OCI-LY3 (cell line): ENCODE measurements around the gene GRM8.

Experiments
- H2AFZ ChIP-seq: fragments of 200-600, 300-600 bp; shearing (Covaris generic); 2 replicates; pipeline ENCODE4 v1.6.0; 2014; ENCODE audit warnings: antibody characterized with exemption, low read depth, low read length
- H3K27ac ChIP-seq: fragments of 200-600, 300-600 bp; sonication (generic); 2 replicates; pipeline ENCODE4 v1.5.1; 2014; ENCODE audit warnings: mild to moderate bottlenecking, low read length, moderate library complexity, mixed read lengths
- H3K27me3 ChIP-seq: fragments of 200-600, 300-600 bp; sonication (generic); 2 replicates; pipeline ENCODE4 v1.6.1; 2014; ENCODE audit warnings: low read depth, low read length, mixed read lengths
- H3K36me3 ChIP-seq: fragments of 200-600, 300-600 bp; sonication (generic); replicated peaks from 2 replicates; pipeline ENCODE3; 2014; ENCODE audit warnings: low read depth, low read length, mixed read lengths
- H3K4me1 ChIP-seq: fragments of 300-600, 200-600 bp; sonication (generic); 2 replicates; pipeline ENCODE4 v1.6.1; 2014; ENCODE audit warnings: low read length, mixed read lengths
- H3K4me2 ChIP-seq: fragments of 200-600, 300-600 bp; sonication (generic); 2 replicates; pipeline ENCODE4 v1.6.1; 2014; ENCODE audit warnings: low read length, mixed read lengths
- H3K4me3 ChIP-seq: fragments of 300-600, 200-600 bp; sonication (generic); 2 replicates; pipeline ENCODE4 v1.5.1; 2014; ENCODE audit warnings: antibody characterized with exemption, mild to moderate bottlenecking, low read length, moderate library complexity
- H3K79me2 ChIP-seq: fragments of 300-600, 200-600 bp; shearing (Covaris generic); 2 replicates; pipeline ENCODE4 v1.6.1; 2014; ENCODE audit warnings: mild to moderate bottlenecking, low read length, mixed read lengths
- H3K9ac ChIP-seq: fragments of 300-600, 200-600 bp; shearing (Covaris generic); 2 replicates; pipeline ENCODE4 v1.6.0; 2014; ENCODE audit warnings: mild to moderate bottlenecking, low read length, moderate library complexity
- H3K9me3 ChIP-seq: fragments of 200-600, 300-600 bp; shearing (Covaris generic); 2 replicates; pipeline ENCODE4 v1.6.1; 2014; ENCODE audit warnings: low read length, mixed read lengths; ENCODE audit not compliant: insufficient read depth
- H4K20me1 ChIP-seq: fragments of 200-600, 300-600 bp; sonication (generic); 2 replicates; pipeline ENCODE4 v1.6.1; 2016; ENCODE audit warnings: low read length, mixed read lengths; ENCODE audit not compliant: insufficient read depth
- EZH2phosphoT487 ChIP-seq: fragments of 200-600 bp; shearing (Covaris generic); IDR thresholded peaks from 2 replicates; pipeline ENCODE4 v1.6.1; 2018; ENCODE audit warnings: antibody characterized with exemption, mixed run types, low read depth
- TF ChIP-seq, protein P1 (sequence below): fragments of 200-600, 300-600 bp; sonication (generic); IDR thresholded peaks from 2 replicates; pipeline ENCODE4 v1.5.1; 2014; ENCODE audit warnings: antibody characterized with exemption, low read length, low read depth

GRM8 gene

DNA sequence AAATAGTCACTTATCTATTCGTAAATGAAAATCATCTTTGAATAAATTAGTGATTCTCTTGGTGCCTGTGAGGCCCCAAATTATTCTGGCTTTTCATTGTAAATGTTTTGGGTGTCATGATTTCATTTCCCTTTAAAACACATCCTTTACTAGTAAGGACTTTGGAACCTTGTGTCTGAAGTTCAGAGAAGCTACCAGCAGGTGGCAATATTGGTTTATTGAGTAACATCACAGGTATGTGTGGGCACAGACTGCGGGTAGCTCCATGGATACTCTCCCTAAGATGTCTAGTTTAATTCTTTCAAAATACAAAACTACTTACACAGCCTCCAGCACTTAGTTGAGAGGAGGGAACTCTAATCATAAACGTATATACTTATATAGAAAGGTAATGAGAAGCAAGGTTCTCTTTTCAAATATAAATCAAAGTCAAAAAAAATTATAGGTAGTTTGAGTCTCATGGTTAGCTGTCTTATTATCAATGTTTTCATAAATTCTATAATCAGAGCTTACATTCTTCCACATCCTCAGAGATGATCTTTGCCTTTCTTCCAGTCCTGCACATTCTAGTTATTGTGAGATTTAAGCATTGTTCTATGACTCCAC is 449.6 kb downstream of the GRM8 start:
- Histone ChIP-seq H3K27me3 (peaks cover 5% of the 10 kb centered on the region; the same call in 1 of the 2 replicates), H2AFZ (no peak overlapping the region), H3K36me3 (no peaks in the 10 kb centered on the region), H3K9me3 (no peaks in the 10 kb centered on the region), H3K79me2 (no peaks in the 10 kb centered on the region), H3K4me2 (no peak overlapping the region), H3K9ac (no peak overlapping the region), H4K20me1 (no peaks in the 10 kb centered on the region), H3K27ac (no peak overlapping the region), H3K4me1 (no peaks in the 10 kb centered on the region), H3K4me3 (no peak overlapping the region)
- TF ChIP-seq EZH2phosphoT487: no peak
- TF ChIP-seq, protein P1, sequence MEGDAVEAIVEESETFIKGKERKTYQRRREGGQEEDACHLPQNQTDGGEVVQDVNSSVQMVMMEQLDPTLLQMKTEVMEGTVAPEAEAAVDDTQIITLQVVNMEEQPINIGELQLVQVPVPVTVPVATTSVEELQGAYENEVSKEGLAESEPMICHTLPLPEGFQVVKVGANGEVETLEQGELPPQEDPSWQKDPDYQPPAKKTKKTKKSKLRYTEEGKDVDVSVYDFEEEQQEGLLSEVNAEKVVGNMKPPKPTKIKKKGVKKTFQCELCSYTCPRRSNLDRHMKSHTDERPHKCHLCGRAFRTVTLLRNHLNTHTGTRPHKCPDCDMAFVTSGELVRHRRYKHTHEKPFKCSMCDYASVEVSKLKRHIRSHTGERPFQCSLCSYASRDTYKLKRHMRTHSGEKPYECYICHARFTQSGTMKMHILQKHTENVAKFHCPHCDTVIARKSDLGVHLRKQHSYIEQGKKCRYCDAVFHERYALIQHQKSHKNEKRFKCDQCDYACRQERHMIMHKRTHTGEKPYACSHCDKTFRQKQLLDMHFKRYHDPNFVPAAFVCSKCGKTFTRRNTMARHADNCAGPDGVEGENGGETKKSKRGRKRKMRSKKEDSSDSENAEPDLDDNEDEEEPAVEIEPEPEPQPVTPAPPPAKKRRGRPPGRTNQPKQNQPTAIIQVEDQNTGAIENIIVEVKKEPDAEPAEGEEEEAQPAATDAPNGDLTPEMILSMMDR: peak; percentile 88

DNA sequence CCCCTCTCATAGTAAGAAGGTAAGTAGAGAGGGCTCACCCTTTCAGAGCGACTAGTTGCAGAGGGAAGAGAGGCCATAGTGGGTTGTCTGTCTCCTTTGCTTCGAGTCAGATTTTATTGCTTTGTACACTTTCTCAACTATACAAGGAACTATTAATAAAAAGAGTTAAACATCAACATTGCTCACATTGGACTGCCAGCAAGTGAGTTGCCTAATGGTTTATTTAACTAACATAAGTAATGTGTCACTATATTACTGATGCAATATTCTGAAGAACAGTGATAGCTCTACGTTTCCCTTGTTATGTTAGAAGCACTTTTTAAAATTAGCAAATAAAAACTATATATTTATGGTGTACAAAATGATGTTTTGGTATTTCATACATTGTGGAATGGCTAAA is 451.0 kb downstream of the GRM8 start:
- Histone ChIP-seq H3K36me3 (no peaks in the 10 kb centered on the region), H3K9me3 (no peaks in the 10 kb centered on the region), H3K27ac (no peak overlapping the region), H3K79me2 (no peaks in the 10 kb centered on the region), H3K9ac (no peak overlapping the region), H3K4me3 (no peak overlapping the region), H3K27me3 (peaks cover 5% of the 10 kb centered on the region; the same call in 1 of the 2 replicates), H4K20me1 (no peaks in the 10 kb centered on the region), H3K4me1 (no peaks in the 10 kb centered on the region), H3K4me2 (no peak overlapping the region), H2AFZ (no peak overlapping the region)
- TF ChIP-seq, protein P1: no peak
- no peak for TF ChIP-seq EZH2phosphoT487

DNA sequence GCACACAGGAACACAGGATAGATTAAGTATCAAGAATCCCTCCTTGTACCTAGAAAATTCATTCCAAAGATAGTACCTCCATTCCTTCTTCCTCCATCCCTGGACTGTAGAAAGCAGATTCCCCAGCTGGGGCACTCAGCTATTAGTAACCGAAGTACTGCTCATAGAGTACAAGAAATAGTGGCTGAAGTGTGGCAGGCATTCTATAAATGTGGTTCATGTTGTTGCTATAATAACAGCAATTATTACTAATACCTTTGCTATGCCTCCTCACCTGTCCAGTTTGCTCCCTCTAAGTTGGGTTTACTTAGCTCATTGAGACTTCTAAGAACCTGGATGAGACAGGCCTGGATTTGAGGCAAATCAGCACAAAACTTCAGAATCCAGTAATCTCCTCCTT is 453.2 kb downstream of the GRM8 start:
- Histone ChIP-seq H3K4me1 (no peaks in the 10 kb centered on the region), H3K27me3 (peaks cover 5% of the 10 kb centered on the region; the same call in 1 of the 2 replicates), H3K36me3 (no peaks in the 10 kb centered on the region), H2AFZ (no peak overlapping the region), H3K4me3 (no peak overlapping the region), H4K20me1 (no peaks in the 10 kb centered on the region), H3K4me2 (no peak overlapping the region), H3K9me3 (no peaks in the 10 kb centered on the region), H3K27ac (no peak overlapping the region), H3K9ac (no peak overlapping the region), H3K79me2 (no peaks in the 10 kb centered on the region)
- TF ChIP-seq EZH2phosphoT487: no peak
- TF ChIP-seq, protein P1: no peak

DNA sequence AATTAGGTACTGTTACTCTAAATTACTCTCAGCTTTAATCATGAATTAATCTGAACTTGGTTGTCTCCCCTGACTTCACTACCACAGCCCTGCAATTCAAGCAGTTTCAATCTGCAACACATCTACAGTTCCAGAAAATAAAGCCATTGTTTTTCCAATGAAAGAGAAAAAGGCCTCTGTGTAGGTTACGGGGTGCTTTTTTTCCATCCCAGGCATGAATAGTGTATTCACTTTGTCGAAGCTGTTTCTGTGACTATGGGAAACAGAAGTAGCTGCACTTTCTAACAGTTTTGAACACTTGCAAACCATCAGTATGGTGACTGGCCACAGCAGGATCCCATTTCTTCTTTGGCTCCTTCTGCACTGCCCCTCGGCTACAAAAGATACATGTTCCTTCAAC is 460.2 kb downstream of the GRM8 start:
- no peaks in the 10 kb centered on the region for H3K79me2 ChIP-seq
- no peak for TF ChIP-seq EZH2phosphoT487
- TF ChIP-seq, protein P1: no peak
- H3K9ac ChIP-seq: no peak overlapping the region
- no peak overlapping the region for H2AFZ ChIP-seq
- no peaks in the 10 kb centered on the region for H3K36me3 ChIP-seq
- no peak overlapping the region for H3K4me3 ChIP-seq
- H3K4me1 ChIP-seq: no peaks in the 10 kb centered on the region
- no peaks in the 10 kb centered on the region for H4K20me1 ChIP-seq
- no peak overlapping the region for H3K27ac ChIP-seq
- H3K9me3 ChIP-seq: no peaks in the 10 kb centered on the region
- no peaks in the 10 kb centered on the region for H3K27me3 ChIP-seq
- no peak overlapping the region for H3K4me2 ChIP-seq
